ENCODE data around the gene MXRA7. TPM values are rescaled to one million over a fixed set of nuclear protein-coding genes. Genes with fewer than 3 reads are reported as not detected.
"Not testable (repeated sequence)": the region's sequence is repeated elsewhere in the genome, so short reads cannot be mapped to it uniquely, and the experiment has no call there.

The MXRA7 gene
- total and polyA plus RNA-seq, 2 donors (not counting 3 experiments of a cell fraction or from before 2014, with no cell fraction given), result 49.5 to 95.8 TPM

GRCh38 chr17:76747716-76748363 lies 37.1 kb upstream of the MXRA7 start:
- H4K20me1 ChIP-seq (replicated peaks; ENCODE audit: control insufficient read depth, extremely low read depth, insufficient read depth, low read length), result no peaks in the 10 kb centered on the region
- POLR2A ChIA-PET, result no interaction called here
- no peak overlapping the region for H3K27ac ChIP-seq (ENCODE audit: insufficient read depth, low read depth, low read length)
- no peaks in the 10 kb centered on the region for H3K9me3 ChIP-seq (replicated peaks; ENCODE audit: control insufficient read depth, insufficient read depth, low read length)
- no peak overlapping the region for H3K4me2 ChIP-seq (ENCODE audit: insufficient read depth, low read length)
- no peaks in the 10 kb centered on the region for H3K79me2 ChIP-seq (ENCODE audit: control insufficient read depth, insufficient read depth, low read length)
- CTCF ChIA-PET, result no interaction called here
- FAIRE-seq, result no peak
- intact Hi-C loops (cut with micrococcal nuclease), result no loop called here
- no peaks in the 10 kb centered on the region for H3K4me1 ChIP-seq (ENCODE audit: control insufficient read depth, extremely low read depth, insufficient read depth, low read length)
- DNase-seq (ENCODE audit: low read depth, low spot score), result no peak
- no peaks in the 10 kb centered on the region for H3K9me1 ChIP-seq (replicated peaks; ENCODE audit: control insufficient read depth, extremely low read depth, insufficient read depth, low read length)
- no peak overlapping the region for H3K4me3 ChIP-seq (replicated peaks in 1 of 3; ENCODE audit: insufficient read depth in 1 of 3, low read depth in 1 of 3, low read length in 3 of 3)
- BruUV-seq (replicated peaks), result no TSS peak
- no peak overlapping the region for H2AFZ ChIP-seq (ENCODE audit: low read depth, low read length)
- dilution Hi-C loops (cut with MboI; ENCODE audit: extremely low pct_ligation_motif_present, low sequenced_read_pairs), result no loop called here
- H3K36me3 ChIP-seq (ENCODE audit: control insufficient read depth in 2 of 2, extremely low read depth in 1 of 2, insufficient read depth in 2 of 2, low read length in 2 of 2), result peaks cover 2 to 6% of the 10 kb centered on the region in 2 experiments
- no peak for TF ChIP-seq POLR2A (IDR thresholded peaks at IDR 0.05; ENCODE audit: low read depth, low read length)
- no peak overlapping the region for H3K9ac ChIP-seq (replicated peaks; ENCODE audit: extremely low read depth, insufficient read depth, low read length)
- no peaks in the 10 kb centered on the region for H3K27me3 ChIP-seq (ENCODE audit: control insufficient read depth in 2 of 2, insufficient read depth in 2 of 2, low read length in 2 of 2)

GRCh38 chr17:76745785-76746184 lies 35.0 kb upstream of the MXRA7 start:
- H3K36me3 ChIP-seq (ENCODE audit: control insufficient read depth in 2 of 2, extremely low read depth in 1 of 2, insufficient read depth in 2 of 2, low read length in 2 of 2); H3K9me1 ChIP-seq (replicated peaks; ENCODE audit: control insufficient read depth, extremely low read depth, insufficient read depth, low read length); H3K27ac ChIP-seq (ENCODE audit: insufficient read depth, low read depth, low read length); H3K27me3 ChIP-seq (ENCODE audit: control insufficient read depth in 2 of 2, insufficient read depth in 2 of 2, low read length in 2 of 2); H3K4me2 ChIP-seq (ENCODE audit: insufficient read depth, low read length); H3K9ac ChIP-seq (replicated peaks; ENCODE audit: extremely low read depth, insufficient read depth, low read length); FAIRE-seq; POLR2A ChIA-PET; dilution Hi-C loops (cut with MboI; ENCODE audit: extremely low pct_ligation_motif_present, low sequenced_read_pairs); H3K9me3 ChIP-seq (replicated peaks; ENCODE audit: control insufficient read depth, insufficient read depth, low read length); intact Hi-C loops (cut with micrococcal nuclease); BruUV-seq (replicated peaks); DNase-seq (ENCODE audit: low read depth, low spot score); H2AFZ ChIP-seq (ENCODE audit: low read depth, low read length); H3K79me2 ChIP-seq (ENCODE audit: control insufficient read depth, insufficient read depth, low read length); H3K4me3 ChIP-seq (replicated peaks in 1 of 3; ENCODE audit: insufficient read depth in 1 of 3, low read depth in 1 of 3, low read length in 3 of 3); H3K4me1 ChIP-seq (ENCODE audit: control insufficient read depth, extremely low read depth, insufficient read depth, low read length); H4K20me1 ChIP-seq (replicated peaks; ENCODE audit: control insufficient read depth, extremely low read depth, insufficient read depth, low read length): not testable (repeated sequence)
- CTCF ChIA-PET, result interaction anchor here (0.6 to 1.4 kb wide), 3 partner anchors 13 to 71 kb away, joined by 3 to 6 read pairs (median 3); no protein-coding TSS in a partner anchor
